Measurements from ENCODE around the gene SEC16A.

SEC16A gene

DNA sequence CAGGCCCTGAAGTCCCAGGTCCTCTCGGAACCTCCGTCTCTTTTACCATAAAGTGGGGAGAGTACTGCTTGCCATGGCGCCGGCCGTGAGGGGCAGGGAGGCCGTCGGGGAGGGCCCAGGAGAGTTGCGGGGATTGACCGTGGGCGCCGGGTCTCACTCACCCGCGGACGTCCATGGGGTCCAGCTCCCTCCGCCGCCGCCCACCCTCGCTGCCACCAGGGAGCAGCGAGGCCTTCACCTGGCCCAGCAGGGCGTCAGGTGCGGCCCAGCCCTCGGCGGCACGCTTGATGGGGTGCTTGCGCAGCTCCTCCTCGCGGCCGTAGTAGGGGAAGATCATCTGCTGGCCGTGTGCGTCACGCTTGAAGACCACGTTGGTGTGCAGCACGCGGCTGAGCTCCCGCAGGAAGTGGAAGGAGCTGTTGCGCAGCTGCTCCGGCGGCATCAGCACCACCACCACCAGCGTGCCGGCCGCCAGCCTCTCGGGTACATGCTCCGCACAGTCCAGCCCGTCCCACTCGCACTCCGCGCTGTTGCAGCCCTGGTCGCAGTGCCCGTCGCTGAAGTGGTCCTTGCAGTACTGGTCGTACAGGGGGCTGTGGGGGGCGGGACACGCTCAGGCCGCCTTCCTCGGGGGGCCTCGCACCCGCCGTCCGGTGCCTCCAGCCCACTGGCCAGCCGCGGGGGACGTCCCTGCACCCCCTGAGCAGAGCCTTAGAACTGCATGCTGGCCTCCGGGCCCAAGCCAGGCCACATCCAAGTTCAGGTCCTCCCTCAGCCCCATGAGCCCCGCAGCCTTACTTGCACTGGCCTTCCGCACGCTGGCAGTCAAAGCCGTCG is 21.9 kb upstream of the SEC16A start:
- DNase-seq = peak in 1 of 2 experiments; percentile 21

DNA sequence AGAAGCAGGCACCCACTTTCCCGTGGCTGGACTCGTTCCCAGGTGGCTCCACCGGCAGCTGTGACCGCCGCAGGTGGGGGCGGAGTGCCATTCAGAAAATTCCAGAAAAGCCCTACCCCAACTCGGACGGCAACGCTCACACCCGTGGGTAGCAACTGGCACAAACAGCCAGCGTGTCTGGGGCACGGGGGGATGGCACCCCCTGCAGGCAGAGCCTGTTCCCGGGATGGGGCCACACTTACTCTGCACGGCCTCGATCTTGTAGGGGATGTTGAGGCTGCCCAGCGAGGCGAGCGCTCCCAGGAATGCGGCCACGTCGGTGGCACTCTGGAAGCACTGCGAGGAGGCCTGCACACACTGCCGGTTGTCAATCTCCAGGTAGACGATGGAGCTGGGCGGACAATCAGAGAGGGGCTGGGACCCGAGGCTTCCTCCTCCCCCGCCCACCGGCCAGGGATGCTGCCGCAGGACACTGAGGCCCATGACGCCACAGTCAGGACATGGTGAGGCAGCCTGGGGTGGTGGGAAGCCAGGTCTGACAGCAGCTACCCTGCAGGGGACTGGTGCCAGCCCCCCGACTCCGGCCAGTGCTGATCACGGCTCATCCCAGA is 20.2 kb upstream of the SEC16A start:
- no peak for DNase-seq

DNA sequence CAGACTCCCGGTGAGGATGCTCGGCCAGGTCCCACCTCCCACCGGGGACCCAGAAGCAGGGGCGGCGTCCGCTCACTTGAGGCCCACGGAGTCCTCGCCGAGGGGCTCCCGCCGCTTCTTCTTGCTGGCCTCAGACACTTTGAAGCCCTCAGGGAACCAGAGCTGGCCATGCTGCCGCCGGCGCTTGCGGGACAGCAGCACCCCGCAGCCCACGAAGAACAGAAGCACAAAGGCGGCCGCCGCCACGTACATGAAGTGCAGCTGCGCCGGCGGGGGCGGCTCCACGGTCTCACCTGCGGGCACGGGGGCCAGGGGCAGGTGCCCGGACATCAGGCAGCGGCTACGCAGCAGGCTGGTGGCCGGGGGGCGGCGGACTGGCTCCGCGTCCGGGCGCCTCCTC is 19.4 kb upstream of the SEC16A start:
- DNase-seq = no peak

DNA sequence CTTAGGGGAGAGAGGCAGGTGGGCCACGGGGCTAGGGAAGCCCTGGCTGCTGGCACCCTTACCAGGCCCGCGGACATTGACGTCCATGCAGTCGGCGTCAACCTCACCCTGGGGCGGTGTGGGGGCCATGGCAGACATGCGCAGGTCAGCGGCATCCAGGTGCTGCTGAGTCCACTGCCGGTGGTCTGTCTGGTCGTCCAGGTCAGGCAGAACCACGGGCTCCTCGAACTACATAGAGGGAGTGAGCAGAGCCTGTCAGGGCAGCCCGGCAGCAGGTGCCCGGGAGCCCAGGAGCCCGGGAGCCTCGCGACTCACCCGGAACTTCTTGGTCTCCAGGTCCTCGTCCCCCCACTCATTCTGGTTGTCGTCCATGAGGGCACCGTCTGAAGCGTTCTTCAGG is 18.8 kb upstream of the SEC16A start:
- DNase-seq = no peak

DNA sequence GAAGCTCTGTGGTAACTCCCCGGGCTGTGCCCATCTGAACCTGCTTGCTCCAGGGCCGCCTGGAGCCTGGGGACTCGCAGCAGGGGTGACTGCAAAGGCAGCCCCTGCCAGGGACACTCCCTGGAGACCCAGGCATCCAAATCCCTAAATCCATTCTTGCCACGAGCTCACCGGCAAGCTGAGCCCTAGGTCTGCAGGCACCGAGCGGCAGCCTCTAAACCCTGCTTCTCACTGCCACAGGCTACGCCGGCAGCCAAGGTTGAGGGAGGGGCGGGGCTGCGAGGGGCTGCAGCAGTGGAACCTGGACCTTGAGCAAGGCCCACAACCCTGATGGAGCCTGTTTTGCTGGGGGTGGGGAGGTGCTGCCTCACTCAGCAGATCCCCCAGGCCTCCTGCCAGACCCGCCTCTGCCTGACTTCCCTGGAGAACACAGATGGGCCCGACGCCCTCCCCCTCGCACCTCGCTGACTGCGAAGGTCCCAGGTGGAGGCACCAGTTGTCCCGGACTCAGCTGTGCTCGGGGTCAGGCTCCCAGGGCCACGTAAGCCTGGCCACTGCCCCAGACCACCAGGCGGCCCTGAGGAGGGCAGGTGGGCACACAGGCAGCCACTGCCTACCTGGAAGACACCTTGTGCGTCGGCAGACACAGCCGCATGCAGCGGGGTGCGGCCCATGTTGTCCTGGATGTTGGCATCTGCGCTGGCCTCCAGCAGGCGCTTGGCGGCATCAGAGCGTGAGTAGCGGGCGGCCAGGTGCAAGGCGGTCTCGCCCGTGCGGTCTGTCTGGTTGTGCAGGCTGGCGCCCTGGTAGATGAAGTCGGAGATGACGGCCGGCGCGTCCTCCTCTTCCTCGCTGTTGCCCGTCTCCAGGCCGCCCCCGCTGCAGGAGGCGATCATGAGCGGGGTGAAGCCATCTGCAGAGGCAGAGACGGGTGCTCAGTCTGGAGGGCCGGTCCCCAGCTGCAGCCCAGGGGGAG is 17.4 kb upstream of the SEC16A start:
- peak in 1 of 2 experiments; percentile 35 for DNase-seq

DNA sequence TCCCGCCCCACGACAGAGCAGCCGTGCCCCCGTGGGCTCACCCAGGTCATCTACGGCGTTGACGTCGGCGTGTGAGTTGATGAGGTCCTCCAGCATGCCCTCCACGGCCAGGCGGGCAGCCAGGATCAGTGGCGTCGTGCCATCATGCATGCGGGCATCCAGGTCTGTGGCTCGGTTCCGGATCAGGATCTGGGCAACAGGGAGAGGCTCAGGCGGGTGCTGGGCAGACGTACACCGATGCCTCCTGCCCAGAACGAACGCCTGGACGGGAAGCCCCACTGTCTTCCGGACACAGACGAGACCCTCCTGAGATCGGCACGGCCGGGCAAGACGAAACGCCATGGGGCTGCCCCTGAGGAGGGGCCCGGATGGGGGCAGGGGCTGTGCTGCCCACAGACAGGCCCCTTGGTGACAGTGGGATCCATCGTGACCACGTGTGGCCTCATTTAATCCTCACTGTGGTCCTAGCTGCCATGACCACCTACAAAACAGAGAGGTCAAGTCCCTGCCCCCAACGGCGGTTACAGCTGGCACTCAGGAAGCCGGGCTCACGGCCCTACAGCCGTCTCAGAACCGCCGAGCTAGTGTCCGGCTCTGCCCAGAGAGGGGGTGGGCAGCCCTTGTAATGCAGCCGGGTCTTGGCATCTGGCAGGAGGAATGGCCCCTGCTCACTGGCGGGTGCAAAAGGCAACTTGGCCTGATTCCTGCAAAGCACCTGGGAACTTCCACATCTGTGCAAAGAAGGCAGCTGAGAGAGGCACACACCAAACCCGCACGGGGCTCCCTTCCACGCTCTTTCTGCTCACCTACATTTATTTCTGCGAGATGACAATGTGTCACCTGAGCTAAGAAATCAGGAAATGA is 16.5 kb upstream of the SEC16A start:
- DNase-seq = no peak

DNA sequence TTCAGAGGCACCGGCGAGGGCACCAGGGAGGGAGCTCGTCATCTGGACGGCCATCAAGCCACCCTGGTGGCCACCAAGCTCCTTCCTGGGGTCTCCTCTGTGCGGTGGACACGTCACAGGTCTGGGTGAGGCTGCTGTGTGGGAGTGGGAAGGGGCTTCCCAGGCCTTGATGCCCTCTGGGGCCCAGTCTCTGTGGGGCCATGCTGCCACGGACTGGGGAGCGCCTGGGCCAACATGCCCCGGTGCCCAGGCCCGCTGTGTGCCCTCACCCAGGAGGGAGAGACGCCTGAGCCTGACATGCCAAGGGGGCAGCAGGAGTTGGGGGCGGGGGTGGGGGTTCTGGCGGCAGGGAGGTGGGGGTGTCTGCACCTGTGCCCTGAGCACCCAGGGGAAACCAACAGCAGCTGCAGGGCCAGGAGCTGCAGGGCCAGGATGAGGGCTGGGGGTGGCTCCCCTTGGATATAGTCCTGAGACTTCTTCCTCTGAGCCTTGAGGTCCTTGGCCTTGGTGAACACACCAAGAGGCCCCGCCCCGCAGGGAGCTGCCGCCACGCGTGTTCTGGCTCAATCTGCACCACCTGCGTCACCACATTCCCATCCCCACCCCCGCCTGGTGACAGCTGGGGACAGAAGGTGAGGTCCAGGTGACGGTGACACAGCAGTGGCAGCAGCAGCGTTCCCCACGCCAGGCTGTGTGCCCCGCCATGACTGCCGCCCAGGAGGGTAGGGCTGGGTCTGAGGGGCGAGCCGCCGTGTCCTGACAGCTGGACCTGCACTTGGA is 15.3 kb upstream of the SEC16A start:
- DNase-seq = no peak

DNA sequence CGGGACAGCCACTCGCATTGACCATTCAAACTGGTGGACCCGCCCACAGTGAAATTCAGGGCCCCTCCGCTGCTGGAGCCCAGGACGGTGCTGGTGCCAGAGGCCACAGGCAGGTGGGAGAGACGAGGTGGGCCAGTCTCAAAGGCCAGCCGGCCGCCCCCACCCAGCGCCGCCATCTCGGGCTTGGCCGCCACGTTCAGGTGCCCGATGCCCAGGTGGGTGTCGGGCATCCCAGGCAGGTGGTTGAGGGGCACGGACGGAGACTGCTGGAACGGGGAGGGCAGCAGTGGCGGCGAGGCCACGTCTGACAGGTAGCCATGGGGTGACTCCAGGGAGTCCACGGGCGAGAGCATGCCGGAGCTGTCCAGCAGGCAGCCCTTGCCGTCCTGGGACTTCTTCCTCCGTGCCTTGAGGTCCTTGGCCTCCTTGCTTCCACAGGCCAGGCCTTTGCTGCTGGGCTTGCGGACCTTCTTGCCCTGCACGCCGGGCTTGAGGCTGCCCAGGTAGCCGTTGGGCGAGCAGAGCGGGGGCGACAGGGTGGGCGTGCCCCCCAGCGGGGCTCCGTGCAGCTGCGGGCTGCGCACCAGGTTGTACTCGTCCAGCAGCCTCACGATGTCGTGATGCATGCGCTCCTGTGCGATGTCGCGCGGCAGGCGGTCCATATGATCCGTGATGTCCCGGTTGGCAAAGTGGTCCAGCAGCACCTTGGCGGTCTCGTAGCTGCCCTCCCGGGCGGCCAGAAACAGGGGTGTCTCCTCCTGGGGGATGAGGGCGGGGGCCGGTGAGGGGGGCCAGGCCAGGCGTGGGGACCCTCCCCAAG is 14.2 kb upstream of the SEC16A start:
- no peak for DNase-seq

DNA sequence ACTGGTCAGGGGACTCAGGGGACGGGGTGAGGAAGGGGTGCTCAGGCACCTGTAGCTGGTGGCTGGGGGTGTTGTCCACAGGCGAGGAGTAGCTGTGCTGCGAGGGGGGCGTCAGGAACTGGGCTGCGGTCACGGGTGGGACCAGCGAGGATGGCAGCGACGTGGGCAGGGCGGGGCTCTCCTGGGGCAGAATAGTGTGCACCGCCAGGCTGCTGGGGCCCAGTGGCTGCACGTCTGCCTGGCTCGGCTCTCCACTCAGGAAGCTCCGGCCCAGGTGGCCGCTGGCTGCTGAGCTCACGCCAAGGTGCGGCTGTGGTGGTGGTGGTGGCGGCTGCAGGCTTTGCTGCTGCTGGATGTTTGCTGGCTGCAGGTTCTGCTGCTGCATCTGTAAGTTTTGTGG is 13.3 kb upstream of the SEC16A start:
- DNase-seq = no peak

DNA sequence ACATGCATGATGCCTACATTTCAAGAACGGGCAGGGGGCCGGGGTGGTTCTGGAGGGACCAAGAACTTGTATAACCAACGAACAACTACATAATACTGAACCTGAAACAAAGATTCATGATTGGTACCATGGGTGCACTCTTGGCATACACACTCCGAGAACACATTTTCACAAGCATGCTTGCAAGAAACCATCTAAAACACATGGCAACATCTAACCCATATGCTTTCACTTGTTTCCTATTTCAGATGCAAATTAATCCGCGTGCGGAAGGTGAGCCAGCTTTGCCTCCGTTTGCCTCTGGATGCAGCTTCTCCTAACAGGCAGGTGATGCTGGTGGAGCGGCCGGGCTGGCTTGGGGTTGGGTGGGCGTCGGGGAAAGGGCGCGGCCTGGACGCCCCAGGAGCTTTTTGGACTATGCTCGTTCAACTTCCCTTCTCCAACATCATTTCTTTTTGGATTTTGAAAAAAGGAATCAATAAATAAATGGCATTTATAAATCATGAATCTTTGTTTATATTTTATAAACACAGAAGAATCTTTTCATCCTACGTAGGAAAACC is 12.5 kb upstream of the SEC16A start:
- DNase-seq = no peak

DNA sequence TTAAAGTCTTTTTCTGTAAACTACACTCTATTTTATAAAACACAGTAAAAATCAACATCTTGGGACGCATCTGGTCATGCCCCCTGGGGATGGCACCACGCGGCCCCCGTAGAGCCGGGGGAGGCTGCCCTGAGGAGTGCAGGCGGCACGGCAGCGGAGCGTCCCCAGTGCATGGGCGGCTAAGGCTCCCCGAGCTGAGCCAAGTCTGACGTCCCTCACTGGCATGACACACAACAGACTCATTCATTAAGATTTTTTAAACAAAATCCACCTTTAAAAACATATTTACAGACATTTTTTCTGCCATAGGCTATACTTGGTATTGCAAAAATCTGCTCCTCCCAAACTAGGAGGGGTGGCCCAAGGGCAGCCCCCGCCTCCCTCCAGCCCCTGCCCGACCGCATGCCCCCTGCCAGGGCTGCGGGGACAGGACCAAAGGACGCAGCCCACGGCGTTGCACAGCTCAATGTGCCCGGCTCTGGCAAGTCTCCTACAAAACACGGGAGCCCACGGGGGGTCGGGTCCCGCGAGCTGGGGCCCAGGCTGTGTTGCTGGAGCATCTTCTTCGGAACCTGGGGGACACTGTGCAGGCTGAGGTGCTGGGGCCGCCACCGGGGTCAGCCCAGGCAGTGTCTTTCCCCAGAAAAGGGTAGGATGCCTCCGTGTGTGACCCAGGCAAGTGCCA is 11.8 kb upstream of the SEC16A start:
- DNase-seq = no peak

DNA sequence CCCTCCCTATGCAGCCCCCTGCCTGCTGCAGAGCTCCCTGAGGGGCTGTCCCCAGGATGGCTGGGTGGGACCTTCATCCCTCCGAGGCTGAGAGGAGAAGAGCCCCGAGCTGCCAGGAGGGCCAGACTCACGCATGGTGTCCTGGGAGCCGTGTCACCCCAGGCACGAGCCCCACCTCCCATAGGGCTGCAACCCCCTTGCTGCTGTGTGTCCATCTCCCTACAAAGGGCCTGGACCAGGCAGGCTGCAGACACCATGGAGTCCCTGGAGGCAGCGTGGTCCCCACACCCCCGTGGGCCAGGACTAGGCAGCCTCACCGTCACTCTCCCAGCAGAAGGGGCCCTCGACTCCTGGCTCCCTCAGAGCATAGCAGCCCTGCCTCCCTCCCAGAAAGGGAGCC is 11.2 kb upstream of the SEC16A start:
- DNase-seq = no peak

DNA sequence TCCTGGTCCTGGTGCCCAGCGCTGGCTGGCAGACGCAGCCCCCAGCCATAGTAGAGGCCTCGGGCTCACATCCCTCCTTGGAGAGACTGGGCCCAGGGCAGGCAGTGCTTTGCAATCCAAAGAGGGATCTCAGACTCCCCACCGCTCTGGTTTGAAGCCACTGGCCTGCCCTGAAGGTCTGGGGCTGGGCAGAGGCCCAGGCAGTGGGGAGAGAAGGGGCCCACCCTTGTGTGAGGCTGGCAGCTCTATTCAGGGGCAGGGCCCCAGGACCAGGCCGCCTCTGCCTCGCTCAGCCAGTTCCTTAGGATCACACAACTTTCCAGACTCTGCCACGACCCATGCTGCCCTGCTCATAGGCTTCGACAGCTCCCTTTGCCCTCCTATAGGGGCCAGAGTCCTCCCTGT is 10.7 kb upstream of the SEC16A start:
- DNase-seq = no peak

DNA sequence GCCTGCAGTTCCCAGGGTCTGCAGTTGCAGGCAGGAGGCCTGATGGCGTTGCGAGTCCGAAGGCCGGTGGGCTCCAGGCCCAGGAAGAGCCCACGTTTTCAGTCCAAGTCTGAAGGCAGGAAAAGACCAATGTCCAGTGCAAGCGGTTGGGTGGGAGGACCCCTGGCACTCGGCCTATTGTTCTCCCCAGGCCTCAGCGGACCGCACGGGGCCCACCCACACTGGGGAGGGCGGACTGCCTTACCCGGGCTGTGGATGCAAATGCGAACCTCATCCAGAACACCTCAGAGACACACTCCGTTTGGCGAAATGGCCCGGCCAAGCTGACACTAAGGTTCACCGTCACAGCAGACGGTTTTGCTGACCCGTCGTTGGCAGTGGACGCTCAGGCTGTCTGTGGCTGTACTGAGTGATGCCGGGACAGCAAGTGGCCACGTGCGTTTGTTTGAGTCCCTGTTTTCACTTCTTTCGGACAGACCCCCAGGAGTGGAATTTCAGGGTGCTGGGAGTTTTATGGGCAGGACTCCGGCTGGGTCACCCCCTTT is 10.2 kb upstream of the SEC16A start:
- DNase-seq = no peak

DNA sequence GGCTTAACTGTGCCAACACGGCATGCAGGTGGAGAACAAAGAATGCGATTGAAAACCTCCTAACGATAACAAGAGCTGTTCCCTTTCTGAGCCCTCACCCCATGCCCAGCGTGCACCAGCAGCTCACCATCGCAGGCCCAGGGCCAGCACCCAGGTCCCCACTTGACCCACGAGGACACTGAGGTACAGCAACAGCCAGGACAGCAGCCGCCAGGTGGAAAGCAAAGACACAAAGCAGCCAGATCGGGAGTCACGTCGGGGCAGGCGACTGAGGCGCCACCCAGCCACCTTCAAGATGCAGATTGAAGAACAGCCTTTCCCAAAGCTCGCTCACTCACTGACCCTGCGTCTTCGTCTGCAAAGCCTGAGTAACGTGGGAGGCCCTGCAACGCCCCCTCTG is 6.9 kb upstream of the SEC16A start:
- no peak for DNase-seq

DNA sequence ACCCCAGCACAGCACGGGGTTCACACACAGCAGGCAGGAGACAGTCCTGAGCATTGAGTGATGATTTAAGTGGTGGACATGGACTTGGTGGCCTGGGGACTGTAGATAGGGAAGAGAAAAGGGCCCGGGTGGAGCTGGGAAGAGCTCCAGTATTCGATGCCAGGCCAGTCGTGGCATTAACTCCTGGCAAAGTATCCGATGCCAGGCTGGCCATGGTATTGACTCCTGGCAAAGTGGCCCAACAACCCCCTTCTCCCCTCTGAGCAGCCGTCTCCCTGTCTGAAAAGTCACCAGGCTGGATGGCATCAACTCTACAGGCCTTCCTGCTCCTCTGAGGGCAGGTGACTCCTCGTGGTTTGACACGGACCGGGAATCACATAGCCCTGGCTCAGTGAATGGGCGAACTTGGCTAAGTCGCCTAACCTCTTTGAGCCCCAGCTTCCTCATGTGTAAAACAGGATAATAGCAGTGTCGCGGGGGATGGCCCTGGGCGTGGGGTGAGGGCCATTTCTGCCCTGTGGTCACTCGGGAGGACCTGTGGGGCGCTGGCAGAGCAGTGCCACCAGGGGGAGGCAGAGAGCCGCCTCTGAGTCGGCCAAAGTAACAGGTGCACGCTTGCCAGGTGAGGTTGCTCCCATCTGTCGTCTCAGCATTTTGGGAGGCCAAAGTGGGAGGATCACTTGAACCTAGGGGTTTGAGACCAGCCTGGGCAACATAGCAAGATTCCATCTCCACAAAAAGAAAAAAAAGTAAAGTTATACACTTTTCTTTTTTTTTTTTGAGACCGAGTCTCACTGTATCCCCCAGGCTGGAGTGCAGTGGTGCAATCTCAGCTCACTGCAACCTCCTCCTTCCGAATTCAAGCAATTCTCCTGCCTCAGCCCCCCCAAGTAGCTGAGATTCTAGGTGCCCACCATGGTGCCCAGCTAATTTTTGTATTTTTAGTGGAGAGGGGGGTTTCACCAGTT is 5.7 kb upstream of the SEC16A start:
- DNase-seq = peak; percentile 32 to 43

DNA sequence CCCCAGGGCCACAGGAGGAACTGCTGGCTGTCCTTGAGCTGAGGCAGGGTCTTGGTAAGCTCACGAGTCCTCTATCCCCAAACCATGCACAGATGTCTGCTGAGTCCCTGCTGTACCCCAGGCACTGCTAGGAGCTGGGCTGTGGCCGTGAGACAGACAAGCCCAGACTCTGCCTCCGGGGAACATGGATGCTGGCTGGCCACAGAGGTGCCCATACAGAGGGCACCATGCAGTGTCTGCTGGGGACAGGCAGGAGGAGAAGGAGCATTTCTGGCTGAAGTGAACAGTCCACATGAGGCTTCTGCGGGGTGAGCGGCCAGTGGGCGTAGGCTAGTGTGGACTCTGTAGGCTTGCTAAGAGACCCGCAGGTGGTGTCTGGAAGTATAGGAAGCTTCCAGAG is 4.8 kb upstream of the SEC16A start:
- DNase-seq = no peak

All from NCI-H1930 (cell line).